Measurements from ENCODE around the gene CX3CR1. TPM values are rescaled to one million over a fixed set of nuclear protein-coding genes. Genes with fewer than 3 reads are reported as not detected.

The CX3CR1 gene
- total RNA-seq, 2 experiments from 2014 or later = 0.14 to 0.27 TPM

- Mint-ChIP-seq H3K36me3 (ENCODE audit: low read depth) (no peaks in the 10 kb centered on the region), H3K4me1 (ENCODE audit: low read depth) (peaks cover 21% of the 10 kb centered on the region), H3K27ac (no peak overlapping the region), H3K4me3 (no peak overlapping the region), H3K9me3 (no peaks in the 10 kb centered on the region), H3K27me3 (no peaks in the 10 kb centered on the region)
- Histone ChIP-seq H3K27ac (ENCODE audit: low read depth in 1 of 2, low read length in 2 of 2) (no peak overlapping the region), H3K27me3 (ENCODE audit: control insufficient read depth in 1 of 2, insufficient read depth in 2 of 2, low read length in 2 of 2) (no peaks in the 10 kb centered on the region), H3K4me3 (ENCODE audit: low read length) (no peak overlapping the region), H3K9me3 (ENCODE audit: control insufficient read depth in 1 of 2, insufficient read depth in 1 of 2, low read length in 2 of 2) (no peaks in the 10 kb centered on the region), H3K36me3 (ENCODE audit: insufficient read depth, low read length) (no peaks in the 10 kb centered on the region), H3K4me1 (ENCODE audit: insufficient read depth, low read length) (peaks cover 31% of the 10 kb centered on the region)
- DNase-seq (no peak), ATAC-seq (ENCODE audit: poor library complexity) (no peak)
- intact Hi-C loops (cut with DNase I, micrococcal nuclease) = no loop called here
- ChIA-PET POLR2A (no interaction called here), CTCF (interaction anchor here (1.0 kb wide), 1 partner anchor 18 kb away, joined by 3 read pairs; no protein-coding TSS in a partner anchor)
- TF ChIP-seq CTCF (IDR thresholded peaks at IDR 0.05) = no peak
Measured at GRCh38 chr3:39263576-39263975, 16.3 kb downstream of the CX3CR1 start.

- TF ChIP-seq CTCF (IDR thresholded peaks at IDR 0.05) = no peak
- ChIA-PET POLR2A (no interaction called here), CTCF (interaction anchor here (0.9 to 1.0 kb wide), 2 partner anchors 19 to 25 kb away, joined by 3 to 5 read pairs; no protein-coding TSS in a partner anchor)
- Histone ChIP-seq H3K9me3 (ENCODE audit: control insufficient read depth in 1 of 2, insufficient read depth in 1 of 2, low read length in 2 of 2) (no peaks in the 10 kb centered on the region), H3K27ac (ENCODE audit: low read depth in 1 of 2, low read length in 2 of 2) (no peak overlapping the region), H3K4me1 (ENCODE audit: insufficient read depth, low read length) (peaks cover 24% of the 10 kb centered on the region), H3K4me3 (ENCODE audit: low read length) (no peak overlapping the region), H3K36me3 (ENCODE audit: insufficient read depth, low read length) (no peaks in the 10 kb centered on the region), H3K27me3 (ENCODE audit: control insufficient read depth in 1 of 2, insufficient read depth in 2 of 2, low read length in 2 of 2) (no peaks in the 10 kb centered on the region)
- peak in 1 of 14 experiments; percentile 64 for DNase-seq
- Mint-ChIP-seq H3K27me3 (no peaks in the 10 kb centered on the region), H3K9me3 (no peaks in the 10 kb centered on the region), H3K27ac (no peak overlapping the region), H3K4me1 (ENCODE audit: low read depth) (peaks cover 13% of the 10 kb centered on the region), H3K4me3 (no peak overlapping the region), H3K36me3 (ENCODE audit: low read depth) (no peaks in the 10 kb centered on the region)
- intact Hi-C loops (cut with DNase I, micrococcal nuclease) = no loop called here
- no peak for ATAC-seq (ENCODE audit: poor library complexity)
Measured at GRCh38 chr3:39262846-39263245, 17.0 kb downstream of the CX3CR1 start.

GRCh38 chr3:39261726-39262125 lies 18.1 kb downstream of the CX3CR1 start:
- DNase-seq (no peak), ATAC-seq (ENCODE audit: poor library complexity) (no peak)
- Mint-ChIP-seq H3K27me3 (no peaks in the 10 kb centered on the region), H3K36me3 (ENCODE audit: low read depth) (no peaks in the 10 kb centered on the region), H3K4me3 (no peak overlapping the region), H3K4me1 (ENCODE audit: low read depth) (peaks cover 6% of the 10 kb centered on the region), H3K27ac (no peak overlapping the region), H3K9me3 (no peaks in the 10 kb centered on the region)
- Histone ChIP-seq H3K36me3 (ENCODE audit: insufficient read depth, low read length) (no peaks in the 10 kb centered on the region), H3K9me3 (ENCODE audit: control insufficient read depth in 1 of 2, insufficient read depth in 1 of 2, low read length in 2 of 2) (no peaks in the 10 kb centered on the region), H3K27me3 (ENCODE audit: control insufficient read depth in 1 of 2, insufficient read depth in 2 of 2, low read length in 2 of 2) (no peaks in the 10 kb centered on the region), H3K4me1 (ENCODE audit: insufficient read depth, low read length) (peaks cover 20% of the 10 kb centered on the region), H3K27ac (ENCODE audit: low read depth in 1 of 2, low read length in 2 of 2) (no peak overlapping the region), H3K4me3 (ENCODE audit: low read length) (no peak overlapping the region)
- POLR2A ChIA-PET = no interaction called here
- no peak for TF ChIP-seq CTCF (IDR thresholded peaks at IDR 0.05)
- CTCF ChIA-PET = interaction anchor here (1.3 kb wide), 1 partner anchor 72 kb away, joined by 3 read pairs; no protein-coding TSS in a partner anchor
- intact Hi-C loops (cut with DNase I, micrococcal nuclease) = no loop called here

Measured in CD4-positive, alpha-beta T cell (primary cell).